Thyroid gland (tissue), 4 donors: Measurements from ENCODE around the gene SART3. TPM values are rescaled to one million over a fixed set of nuclear protein-coding genes. Genes with fewer than 3 reads are reported as not detected.

Experiments
- DNase-seq, 2 donors: peaks; one replicate each; pipeline ENCODE4 v3.0.0-alpha.2; 2019
- H3K27ac ChIP-seq, 3 donors: fragments of 200-600 bp; sonication (generic); 1 replicate in 2 of 3; 2 replicates in 1 of 3; pipeline ENCODE4 v1.5.1; 2016 to 2019; ENCODE audit warnings: mild to moderate bottlenecking in 1 of 3, moderate library complexity in 1 of 3
- H3K27me3 ChIP-seq: fragments of 200-600 bp; sonication (generic); one replicate; pipeline ENCODE4 v1.5.1; 2019
- H3K36me3 ChIP-seq, 2 donors: fragments of 200-600 bp; sonication (generic); one replicate each; pipeline ENCODE4 v1.5.1; 2016 to 2019
- H3K4me1 ChIP-seq, 2 donors: fragments of 200-600 bp; sonication (generic); one replicate each; pipeline ENCODE4 v1.5.1; 2017 to 2019
- H3K4me3 ChIP-seq, 3 donors: fragments of 200-600 bp; sonication (generic); replicated peaks in 1 of 3; 1 replicate in 2 of 3; 2 replicates in 1 of 3; pipeline ENCODE4 v1.5.1; 2016; ENCODE audit warnings: mild to moderate bottlenecking in 1 of 3
- H3K9me3 ChIP-seq: fragments of 200-600 bp; sonication (generic); one replicate; pipeline ENCODE4 v1.5.1; 2017
- CTCF ChIP-seq, 6 experiments: fragments of 200-600 bp in 3 of 6; fragments of 450-650 bp in 3 of 6; sonication (generic) in 3 of 6; IDR thresholded peaks; one replicate each; pipeline ENCODE4 v1.5.1; 2016 to 2019; ENCODE audit warnings: antibody characterized with exemption in 6 of 6, mild to moderate bottlenecking in 2 of 6, inconsistent platforms in 1 of 6, moderate library complexity in 1 of 6
- POLR2A ChIP-seq, 2 donors: fragments of 450-650 bp; IDR thresholded peaks; one replicate each; pipeline ENCODE4 v1.6.1; 2017; ENCODE audit warnings: antibody characterized with exemption in 2 of 2, mild to moderate bottlenecking in 2 of 2, moderate library complexity in 1 of 2
- WGBS, 2 donors: methylation state at CpG; one replicate each; pipeline ENCODE4 v1.1.5; 2017; 5-methylcytosine and 5-hydroxymethylcytosine counted together
- intact Hi-C: fragments of 100-400 bp; cut with DNase I; formaldehyde crosslinking; loops from one replicate; pipeline ENCODE4 v1.15.1; 2023
- total RNA-seq, 4 donors: library from RNA; depleted of rRNA; stranded (reverse); fragments of >200 nt; gene quantifications; one replicate each; pipeline ENCODE4 v1.2.3, GENCODE V29; 2016

The SART3 gene
- total RNA-seq, 4 donors from 2014 or later, result 64.2 to 117 (median 80.0) TPM

- TF ChIP-seq CTCF (IDR thresholded peaks at IDR 0.05) (no peak), POLR2A (IDR thresholded peaks at IDR 0.05) (no peak)
- WGBS, 2 donors, result 78 to 83% methylated on average over 4 of the region's 4 CpGs
Measured at GRCh38 chr12:108519558-108519957, 41.4 kb downstream of the SART3 start.

GRCh38 chr12:108518716-108519496 lies 42.1 kb downstream of the SART3 start:
- Histone ChIP-seq H3K36me3 (peaks cover 45 to 58% of the 10 kb centered on the region in 2 donors), H3K4me1 (peaks cover 7 to 11% of the 10 kb centered on the region in 2 donors), H3K4me3 (no peak overlapping the region), H3K27ac (no peak overlapping the region), H3K27me3 (no peaks in the 10 kb centered on the region), H3K9me3 (no peaks in the 10 kb centered on the region)
- TF ChIP-seq CTCF (IDR thresholded peaks at IDR 0.05) (no peak), POLR2A (IDR thresholded peaks at IDR 0.05) (no peak)
- intact Hi-C loops, result loop anchor here (10.0 kb wide), 1 partner anchor 834 kb away; the partner anchor contains the start of gene PWP1
- whole genome bisulfite sequencing, 2 donors, result 96% methylated on average over 36 to 39 of the region's 39 CpGs
- no peak for DNase-seq

More at GRCh38 chr12:108519558-108519957, 41.4 kb downstream of the SART3 start:
- H3K27me3 ChIP-seq, result no peaks in the 10 kb centered on the region
- intact Hi-C loops, result loop anchor here (10.0 kb wide), 1 partner anchor 835 kb away; the partner anchor contains the start of gene PWP1
- H3K36me3 ChIP-seq, result peaks cover 52 to 64% of the 10 kb centered on the region in 2 donors
- H3K4me3 ChIP-seq, result no peak overlapping the region
- H3K4me1 ChIP-seq, result peaks cover 7 to 9% of the 10 kb centered on the region in 2 donors
- no peak overlapping the region for H3K27ac ChIP-seq
- DNase-seq, result no peak
- no peaks in the 10 kb centered on the region for H3K9me3 ChIP-seq

- Histone ChIP-seq H3K9me3 (no peaks in the 10 kb centered on the region), H3K27ac (no peak overlapping the region), H3K36me3 (peaks cover 38 to 51% of the 10 kb centered on the region in 2 donors), H3K27me3 (no peaks in the 10 kb centered on the region), H3K4me1 (peaks cover 7 to 11% of the 10 kb centered on the region in 2 donors), H3K4me3 (no peak overlapping the region)
- WGBS, 2 donors, result 93 to 99% methylated on average over 17 of the region's 24 CpGs
- TF ChIP-seq CTCF (IDR thresholded peaks at IDR 0.05) (no peak), POLR2A (IDR thresholded peaks at IDR 0.05) (no peak)
- no peak for DNase-seq
- intact Hi-C loops, result loop anchor here (10.0 kb wide), 1 partner anchor 833 kb away; the partner anchor contains the start of gene PWP1
Measured at GRCh38 chr12:108518101-108518715, 42.8 kb downstream of the SART3 start.

- WGBS, 2 donors, result 89 to 93% methylated on average over 10 to 12 of the region's 12 CpGs
- no peak for TF ChIP-seq POLR2A (IDR thresholded peaks at IDR 0.05)
- H3K27ac ChIP-seq, result no peak overlapping the region
- H3K4me3 ChIP-seq, result no peak overlapping the region
- no peaks in the 10 kb centered on the region for H3K9me3 ChIP-seq
- peaks cover 31 to 44% of the 10 kb centered on the region in 2 donors for H3K36me3 ChIP-seq
- peaks cover 7 to 11% of the 10 kb centered on the region in 2 donors for H3K4me1 ChIP-seq
- no peaks in the 10 kb centered on the region for H3K27me3 ChIP-seq
- no peak for DNase-seq
- intact Hi-C loops, result loop anchor here (2.0 to 10.0 kb wide), 2 partner anchors 41 to 833 kb away; partner anchors contain the start of gene PWP1
Measured at GRCh38 chr12:108517288-108518100, 43.5 kb downstream of the SART3 start.
